ENCODE measurements around the gene DERL2.
A peak's percentile ranks its signal among the peaks of the same experiment; 100 is the strongest.
"Not testable (repeated sequence)": the region's sequence is repeated elsewhere in the genome, so short reads cannot be mapped to it uniquely, and the experiment has no call there.

Gene DERL2

DNA sequence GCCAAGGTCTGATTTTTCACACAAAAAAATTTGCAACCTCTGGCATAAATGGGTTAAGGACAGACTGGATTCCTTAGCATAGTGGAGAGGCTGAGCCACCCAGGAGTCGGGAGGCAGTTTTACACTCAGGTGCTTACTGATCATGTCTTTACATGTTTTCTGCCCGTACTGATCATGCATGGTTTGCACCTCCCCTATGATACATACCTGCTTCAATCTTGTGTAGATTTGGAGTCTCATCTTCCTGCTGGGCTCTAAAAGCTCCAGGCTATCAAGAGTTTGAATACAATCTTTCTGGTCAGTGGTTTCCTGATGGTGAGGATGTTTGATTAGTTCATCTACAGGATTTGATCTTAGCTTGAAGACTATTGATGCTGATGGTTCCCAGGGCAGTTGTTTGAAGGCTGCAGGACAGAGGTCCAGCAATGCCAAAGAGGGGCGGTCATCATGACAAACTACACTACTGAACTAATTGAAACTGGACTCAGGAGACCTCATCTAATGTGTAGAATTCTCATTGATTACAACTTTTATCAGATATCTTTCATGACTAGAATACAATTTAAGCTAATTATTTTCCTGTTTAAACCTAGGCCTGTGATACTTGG is 53.9 kb downstream of the DERL2 start:
- no peak overlapping the region for H2BK5ac ChIP-seq (ENCODE audit: low read length)
- H3K27ac ChIP-seq (ENCODE audit: low read depth, low read length): no peak overlapping the region
- H2BK15ac ChIP-seq (replicated peaks; ENCODE audit: low read depth): no peak overlapping the region
- H3K4me3 ChIP-seq (ENCODE audit: low read length): no peak overlapping the region
- H3K4me1 ChIP-seq (ENCODE audit: control insufficient read depth, low read depth, low read length): no peaks in the 10 kb centered on the region
- H3K4ac ChIP-seq (ENCODE audit: low read depth, low read length): no peak overlapping the region
- no peak overlapping the region for H3K23ac ChIP-seq (ENCODE audit: low read length)
- peaks cover 3% of the 10 kb centered on the region for H3K79me1 ChIP-seq (ENCODE audit: low read length)
- H3K18ac ChIP-seq (ENCODE audit: low read length): no peak overlapping the region
- H4K8ac ChIP-seq (ENCODE audit: low read depth, low read length): no peak overlapping the region
- H3K36me3 ChIP-seq (ENCODE audit: control insufficient read depth, insufficient read depth, low read length): peaks cover 24% of the 10 kb centered on the region
- no CpG with 5 or more reads among the region's 3 CpGs for WGBS (ENCODE audit: extremely low coverage, insufficient coverage, low lambda C conversion rate)
- H3K27me3 ChIP-seq (ENCODE audit: insufficient read depth, low read length, poor library complexity): no peaks in the 10 kb centered on the region
- H3K56ac ChIP-seq (ENCODE audit: low read length): no peak overlapping the region
- H3K79me2 ChIP-seq (ENCODE audit: control insufficient read depth, insufficient read depth, low read length): peaks cover 16% of the 10 kb centered on the region
- no peak overlapping the region for H3K9ac ChIP-seq (ENCODE audit: low read length)
- H2BK120ac ChIP-seq (ENCODE audit: low read depth, low read length): no peak overlapping the region
- no peak for DNase-seq
- no peak overlapping the region for H4K5ac ChIP-seq (ENCODE audit: low read length)
- no peak overlapping the region for H2AK5ac ChIP-seq (ENCODE audit: low read length)
- no peak overlapping the region for H3K4me2 ChIP-seq (ENCODE audit: low read length)

GRCh38 chr17:5431234-5431633 is 54.7 kb downstream of the DERL2 start:
- H3K79me1 ChIP-seq (ENCODE audit: low read length); H2BK15ac ChIP-seq (replicated peaks; ENCODE audit: low read depth); H3K4me1 ChIP-seq (ENCODE audit: control insufficient read depth, low read depth, low read length); H3K4ac ChIP-seq (ENCODE audit: low read depth, low read length); H3K27me3 ChIP-seq (ENCODE audit: insufficient read depth, low read length, poor library complexity); H3K27ac ChIP-seq (ENCODE audit: low read depth, low read length); H3K4me2 ChIP-seq (ENCODE audit: low read length); H2AK5ac ChIP-seq (ENCODE audit: low read length); H3K23ac ChIP-seq (ENCODE audit: low read length); H4K5ac ChIP-seq (ENCODE audit: low read length); H2BK120ac ChIP-seq (ENCODE audit: low read depth, low read length); H4K8ac ChIP-seq (ENCODE audit: low read depth, low read length); H3K9ac ChIP-seq (ENCODE audit: low read length); H3K4me3 ChIP-seq (ENCODE audit: low read length); H3K56ac ChIP-seq (ENCODE audit: low read length); H3K18ac ChIP-seq (ENCODE audit: low read length); H2BK5ac ChIP-seq (ENCODE audit: low read length): not testable (repeated sequence)
- no CpG with 5 or more reads among the region's 5 CpGs for WGBS (ENCODE audit: extremely low coverage, insufficient coverage, low lambda C conversion rate)
- DNase-seq: peak; percentile 34
- peaks cover 24% of the 10 kb centered on the region for H3K36me3 ChIP-seq (ENCODE audit: control insufficient read depth, insufficient read depth, low read length)
- peaks cover 11% of the 10 kb centered on the region for H3K79me2 ChIP-seq (ENCODE audit: control insufficient read depth, insufficient read depth, low read length)

- Histone ChIP-seq H2BK15ac (replicated peaks; ENCODE audit: low read depth) (no peak overlapping the region), H2BK120ac (ENCODE audit: low read depth, low read length) (no peak overlapping the region), H2BK5ac (ENCODE audit: low read length) (no peak overlapping the region), H3K23ac (ENCODE audit: low read length) (no peak overlapping the region), H2AK5ac (ENCODE audit: low read length) (no peak overlapping the region), H3K79me2 (ENCODE audit: control insufficient read depth, insufficient read depth, low read length) (peaks cover 7% of the 10 kb centered on the region), H3K4me2 (ENCODE audit: low read length) (no peak overlapping the region), H3K27ac (ENCODE audit: low read depth, low read length) (no peak overlapping the region), H4K8ac (ENCODE audit: low read depth, low read length) (no peak overlapping the region), H3K79me1 (ENCODE audit: low read length) (peaks cover 3% of the 10 kb centered on the region), H3K4ac (ENCODE audit: low read depth, low read length) (no peak overlapping the region), H4K5ac (ENCODE audit: low read length) (no peak overlapping the region), H3K27me3 (ENCODE audit: insufficient read depth, low read length, poor library complexity) (no peaks in the 10 kb centered on the region), H3K4me3 (ENCODE audit: low read length) (no peak overlapping the region), H3K56ac (ENCODE audit: low read length) (no peak overlapping the region), H3K18ac (ENCODE audit: low read length) (no peak overlapping the region), H3K4me1 (ENCODE audit: control insufficient read depth, low read depth, low read length) (no peaks in the 10 kb centered on the region), H3K36me3 (ENCODE audit: control insufficient read depth, insufficient read depth, low read length) (peaks cover 24% of the 10 kb centered on the region), H3K9ac (ENCODE audit: low read length) (no peak overlapping the region)
- WGBS (ENCODE audit: extremely low coverage, insufficient coverage, low lambda C conversion rate): no CpG with 5 or more reads among the region's 3 CpGs
- no peak for DNase-seq
Measured at GRCh38 chr17:5430413-5430999, 55.5 kb downstream of the DERL2 start.

- no CpG with 5 or more reads among the region's 3 CpGs for WGBS (ENCODE audit: extremely low coverage, insufficient coverage, low lambda C conversion rate)
- H3K18ac ChIP-seq (ENCODE audit: low read length): no peak overlapping the region
- H3K36me3 ChIP-seq (ENCODE audit: control insufficient read depth, insufficient read depth, low read length): peaks cover 16% of the 10 kb centered on the region
- H3K4me2 ChIP-seq (ENCODE audit: low read length): no peak overlapping the region
- DNase-seq: no peak
- no peak overlapping the region for H3K4me3 ChIP-seq (ENCODE audit: low read length)
- H2BK120ac ChIP-seq (ENCODE audit: low read depth, low read length): no peak overlapping the region
- no peak overlapping the region for H3K23ac ChIP-seq (ENCODE audit: low read length)
- H3K27me3 ChIP-seq (ENCODE audit: insufficient read depth, low read length, poor library complexity): no peaks in the 10 kb centered on the region
- H2BK5ac ChIP-seq (ENCODE audit: low read length): no peak overlapping the region
- H3K79me1 ChIP-seq (ENCODE audit: low read length): no peaks in the 10 kb centered on the region
- no peaks in the 10 kb centered on the region for H3K4me1 ChIP-seq (ENCODE audit: control insufficient read depth, low read depth, low read length)
- H2BK15ac ChIP-seq (replicated peaks; ENCODE audit: low read depth): no peak overlapping the region
- H2AK5ac ChIP-seq (ENCODE audit: low read length): no peak overlapping the region
- H3K27ac ChIP-seq (ENCODE audit: low read depth, low read length): no peak overlapping the region
- no peak overlapping the region for H4K5ac ChIP-seq (ENCODE audit: low read length)
- no peak overlapping the region for H3K4ac ChIP-seq (ENCODE audit: low read depth, low read length)
- no peaks in the 10 kb centered on the region for H3K79me2 ChIP-seq (ENCODE audit: control insufficient read depth, insufficient read depth, low read length)
- no peak overlapping the region for H4K8ac ChIP-seq (ENCODE audit: low read depth, low read length)
- no peak overlapping the region for H3K9ac ChIP-seq (ENCODE audit: low read length)
- no peak overlapping the region for H3K56ac ChIP-seq (ENCODE audit: low read length)
Measured at GRCh38 chr17:5429191-5429887, 56.6 kb downstream of the DERL2 start.

DNA sequence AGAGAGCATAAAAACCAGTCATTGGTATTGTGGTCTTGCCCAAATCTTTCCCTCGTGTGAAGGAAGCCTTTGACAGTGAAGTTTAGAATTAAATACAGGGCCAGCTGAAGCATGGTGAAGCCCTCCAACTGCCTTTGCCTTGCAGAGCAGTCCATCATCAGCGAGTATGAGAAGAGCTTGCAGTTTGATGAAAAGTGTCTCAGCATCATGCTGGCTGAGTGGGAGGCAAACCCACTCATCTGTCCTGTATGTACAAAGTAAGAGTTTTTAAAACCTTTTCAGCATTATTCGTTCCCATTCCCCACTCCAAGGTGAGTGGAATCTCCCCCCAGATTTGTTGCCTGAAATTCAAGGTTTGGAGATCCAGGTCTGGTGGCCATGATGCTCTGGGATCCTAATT is 60.2 kb downstream of the DERL2 start:
- H2BK5ac ChIP-seq (ENCODE audit: low read length): no peak overlapping the region
- H3K56ac ChIP-seq (ENCODE audit: low read length): no peak overlapping the region
- no peak overlapping the region for H3K23ac ChIP-seq (ENCODE audit: low read length)
- H3K4me2 ChIP-seq (ENCODE audit: low read length): no peak overlapping the region
- no peak overlapping the region for H2BK15ac ChIP-seq (replicated peaks; ENCODE audit: low read depth)
- H3K4ac ChIP-seq (ENCODE audit: low read depth, low read length): no peak overlapping the region
- H3K27me3 ChIP-seq (ENCODE audit: insufficient read depth, low read length, poor library complexity): no peaks in the 10 kb centered on the region
- H4K8ac ChIP-seq (ENCODE audit: low read depth, low read length): no peak overlapping the region
- H3K4me3 ChIP-seq (ENCODE audit: low read length): no peak overlapping the region
- H4K5ac ChIP-seq (ENCODE audit: low read length): no peak overlapping the region
- no peak overlapping the region for H2AK5ac ChIP-seq (ENCODE audit: low read length)
- H3K9ac ChIP-seq (ENCODE audit: low read length): no peak overlapping the region
- no peak overlapping the region for H3K27ac ChIP-seq (ENCODE audit: low read depth, low read length)
- H3K79me1 ChIP-seq (ENCODE audit: low read length): peaks cover 2% of the 10 kb centered on the region
- H3K4me1 ChIP-seq (ENCODE audit: control insufficient read depth, low read depth, low read length): no peaks in the 10 kb centered on the region
- no peak for DNase-seq
- peaks cover 8% of the 10 kb centered on the region for H3K79me2 ChIP-seq (ENCODE audit: control insufficient read depth, insufficient read depth, low read length)
- no CpG with 5 or more reads among the region's 3 CpGs for WGBS (ENCODE audit: extremely low coverage, insufficient coverage, low lambda C conversion rate)
- no peak overlapping the region for H2BK120ac ChIP-seq (ENCODE audit: low read depth, low read length)
- H3K36me3 ChIP-seq (ENCODE audit: control insufficient read depth, insufficient read depth, low read length): peaks cover 3% of the 10 kb centered on the region
- no peak overlapping the region for H3K18ac ChIP-seq (ENCODE audit: low read length)

All from mesendoderm (in vitro differentiated cells).